Smooth muscle cell of the coronary artery (primary cell): ENCODE results near the gene ADARB1. TPM values are rescaled to one million over a fixed set of nuclear protein-coding genes. Genes with fewer than 3 reads are reported as not detected.

Experiments
- total RNA-seq: library from RNA; depleted of rRNA; stranded (reverse); fragments of >200 nt; gene quantifications from 2 replicates; pipeline ENCODE4 v1.2.3, GENCODE V29; 2014; ENCODE audit warnings: low replicate concordance

ADARB1 gene
- total RNA-seq, result 9.5 and 12.3 TPM in 2 replicates

GRCh38 chr21:45074048-45074817 is at the start of gene ADARB1:
TSS of gene ADARB1 (plus strand) at chr21:45074580. CDS start at chr21:45171657, 97,077 bp downstream.

Other genes starting within 250 kb of the ADARB1 start
- 231 and 244 TPM in 2 replicates for gene PTTG1IP, start 200.9 kb upstream of the ADARB1 start, total RNA-seq
- gene ITGB2, start 153.7 kb upstream of the ADARB1 start, total RNA-seq, result 0.30 TPM in 1 of 2 replicates, not detected in the other
- gene SLX9, start 134.6 kb upstream of the ADARB1 start, total RNA-seq, result 16.0 and 24.7 TPM in 2 replicates
- gene POFUT2, start 213.3 kb downstream of the ADARB1 start, total RNA-seq, result 39.5 and 44.2 TPM in 2 replicates